Bone marrow (tissue), 2 donors: ENCODE data around the gene RHCG.
"Not testable (repeated sequence)": the region's sequence is repeated elsewhere in the genome, so short reads cannot be mapped to it uniquely, and the experiment has no call there.

ENCODE experiments used
- DNase-seq, 2 donors: peaks; one replicate each; lab custom pipeline; 2025; lab: John Stamatoyannopoulos, UW

Gene RHCG

GRCh38 chr15:89477411-89478242 lies 18.8 kb downstream of the RHCG start:
- DNase-seq = no peak

GRCh38 chr15:89475661-89476060 lies 20.7 kb downstream of the RHCG start:
- no peak for DNase-seq

GRCh38 chr15:89472785-89473256 lies 23.6 kb downstream of the RHCG start:
- DNase-seq = peak; percentile 7 to 12

GRCh38 chr15:89469426-89470096 lies 26.8 kb downstream of the RHCG start:
- no peak for DNase-seq

GRCh38 chr15:89468813-89469212 lies 27.6 kb downstream of the RHCG start:
- DNase-seq = not testable (repeated sequence)

GRCh38 chr15:89463113-89463512 lies 33.3 kb downstream of the RHCG start:
- DNase-seq = no peak

- DNase-seq = no peak
These were observed 34.0 kb downstream of the RHCG start for GRCh38 chr15:89462198-89462912.

- no peak for DNase-seq
These were observed 35.0 kb downstream of the RHCG start for GRCh38 chr15:89461386-89461785.

GRCh38 chr15:89460048-89460447 lies 36.3 kb downstream of the RHCG start:
- no peak for DNase-seq

GRCh38 chr15:89459271-89460038 lies 36.9 kb downstream of the RHCG start:
- DNase-seq = no peak

GRCh38 chr15:89458440-89458839 lies 37.9 kb downstream of the RHCG start:
- DNase-seq = no peak

GRCh38 chr15:89457086-89457485 lies 39.3 kb downstream of the RHCG start:
- DNase-seq = no peak

GRCh38 chr15:89455535-89455934 lies 40.8 kb downstream of the RHCG start:
- DNase-seq = no peak

GRCh38 chr15:89452330-89452836 lies 44.0 kb downstream of the RHCG start:
- no peak for DNase-seq

GRCh38 chr15:89451846-89452245 lies 44.5 kb downstream of the RHCG start:
- DNase-seq = no peak

- no peak for DNase-seq
These were observed 46.0 kb downstream of the RHCG start for GRCh38 chr15:89450076-89451006.

- no peak for DNase-seq
These were observed 47.6 kb downstream of the RHCG start for GRCh38 chr15:89448825-89449224.

GRCh38 chr15:89447676-89448075 lies 48.7 kb downstream of the RHCG start:
- DNase-seq = no peak

- DNase-seq = no peak
These were observed 50.0 kb downstream of the RHCG start for GRCh38 chr15:89446255-89446891.

- DNase-seq = no peak
These were observed 50.9 kb downstream of the RHCG start for GRCh38 chr15:89445518-89445917.
